Fibroblast of pulmonary artery (primary cell): Measurements from ENCODE around the gene CFAP157.

Experiments used
- DNase-seq: peaks from one replicate; pipeline ENCODE4 v3.0.0-alpha.2; 2010; ENCODE audit warnings: low read depth
- H3K4me3 ChIP-seq: replicated peaks from 2 replicates; pipeline ENCODE4 v1.5.1; 2011; ENCODE audit warnings: low read depth, mild to moderate bottlenecking, control low read depth, low read length, moderate library complexity
- CTCF ChIP-seq: IDR thresholded peaks from 2 replicates; pipeline ENCODE4 v1.5.1; 2011; ENCODE audit warnings: mild to moderate bottlenecking, control low read depth, low read length, inconsistent platforms; ENCODE audit errors: missing control alignments

CFAP157 gene

GRCh38 chr9:127698985-127699670, 7.7 kb upstream of the CFAP157 start:
- DNase-seq, result peak; percentile 98
- H3K4me3 ChIP-seq, result peak overlapping the region; percentile 9
- TF ChIP-seq CTCF, result no peak

- no peak overlapping the region for H3K4me3 ChIP-seq
- no peak for TF ChIP-seq CTCF
- no peak for DNase-seq
Observed at GRCh38 chr9:127700140-127700539, 6.6 kb upstream of the CFAP157 start.

GRCh38 chr9:127700594-127701255, 6.1 kb upstream of the CFAP157 start:
- TF ChIP-seq CTCF, result no peak
- no peak for DNase-seq
- no peak overlapping the region for H3K4me3 ChIP-seq

- no peak for TF ChIP-seq CTCF
- no peak for DNase-seq
- no peak overlapping the region for H3K4me3 ChIP-seq
Observed at GRCh38 chr9:127703289-127703946, 3.4 kb upstream of the CFAP157 start.

GRCh38 chr9:127705577-127706379, 1.0 kb upstream of the CFAP157 start:
- DNase-seq, result no peak
- no peak overlapping the region for H3K4me3 ChIP-seq
- TF ChIP-seq CTCF, result no peak

GRCh38 chr9:127707766-127708165, 978 bp downstream of the CFAP157 start:
- no peak for TF ChIP-seq CTCF
- DNase-seq, result no peak
- H3K4me3 ChIP-seq, result no peak overlapping the region
